ENCODE results near the gene SPTB.

Gene SPTB

DNA sequence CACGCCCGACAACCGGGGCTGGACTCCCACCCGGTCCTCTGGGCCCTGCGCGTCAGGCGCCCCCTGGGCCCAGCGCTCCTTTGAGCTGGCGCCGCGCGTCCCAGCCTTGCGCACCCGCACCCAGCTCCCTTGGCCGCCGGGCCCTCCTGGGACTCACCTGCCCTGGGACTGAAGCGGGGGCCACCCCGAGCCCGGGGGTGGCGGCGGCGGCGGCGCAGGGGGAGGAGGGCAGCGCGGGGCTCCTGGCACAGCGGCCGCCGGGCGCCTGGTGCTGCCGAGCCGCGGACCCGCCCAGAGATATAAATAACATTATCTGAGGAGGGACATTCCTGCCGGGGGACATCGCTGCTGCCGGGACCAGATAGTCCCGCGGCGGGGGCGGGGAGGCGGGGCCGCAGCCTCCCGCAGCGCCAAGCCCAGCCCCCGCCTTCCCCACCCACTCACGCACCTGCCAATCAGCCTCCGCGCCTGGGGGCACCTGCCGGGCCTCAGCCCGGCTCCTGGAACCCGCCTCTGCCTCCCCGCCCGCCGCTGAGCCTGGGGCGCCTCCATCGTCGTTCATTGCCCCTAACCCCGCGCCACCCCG lies at the start of gene SPTB:
TSS of gene SPTB (minus strand) at position 273 of the 586 bp plus-strand sequence. CDS start 56,813 bp downstream, outside the sequence.
- ChIA-PET CTCF (interaction anchor here (0.5 to 5.1 kb wide), 6 partner anchors 11 to 229 kb away, joined by 3 to 30 read pairs (median 10); no protein-coding TSS in a partner anchor), POLR2A (interaction anchor here (0.6 to 1.5 kb wide), 8 partner anchors 12 to 492 kb away, joined by 3 to 8 read pairs (median 4); partner anchors contain the start of gene MTHFD1)
- TF ChIP-seq PKNOX1 (IDR thresholded peaks at IDR 0.05) (peak; percentile 81), HDGF (IDR thresholded peaks at IDR 0.05; ENCODE audit: borderline replicate concordance) (no peak)
- peak; percentile 60 for DNase-seq (ENCODE audit: extremely low spot score)

DNA sequence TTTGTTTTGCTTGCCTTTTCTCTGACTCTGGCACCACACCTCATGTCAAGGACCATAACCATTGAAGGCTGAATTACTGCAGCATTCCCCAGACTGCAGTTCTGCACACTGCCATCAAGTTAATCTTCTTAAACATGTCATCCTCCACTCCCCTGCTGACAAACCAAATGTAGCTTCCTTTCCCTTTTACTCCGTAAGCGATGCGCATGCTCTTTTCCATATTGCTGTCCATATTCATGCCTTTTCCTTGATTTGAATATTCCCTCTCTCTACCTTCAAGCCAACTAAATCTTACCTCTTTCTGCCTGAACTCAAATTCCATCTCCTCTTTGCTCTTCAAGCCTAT lies 49.3 kb upstream of the SPTB start:
- ChIA-PET CTCF (no interaction called here), POLR2A (no interaction called here)
- TF ChIP-seq L3MBTL2 (conservative IDR thresholded peaks at IDR 0.05) (no peak), FOXA1 (IDR thresholded peaks at IDR 0.05) (no peak), CTBP1 (IDR thresholded peaks at IDR 0.05; ENCODE audit: borderline replicate concordance) (no peak), LEF1 (IDR thresholded peaks at IDR 0.05; ENCODE audit: borderline replicate concordance) (no peak), BHLHE40 (IDR thresholded peaks at IDR 0.05; ENCODE audit: borderline replicate concordance) (no peak), TARDBP (IDR thresholded peaks at IDR 0.05) (no peak), NFRKB (IDR thresholded peaks at IDR 0.05) (no peak)

DNA sequence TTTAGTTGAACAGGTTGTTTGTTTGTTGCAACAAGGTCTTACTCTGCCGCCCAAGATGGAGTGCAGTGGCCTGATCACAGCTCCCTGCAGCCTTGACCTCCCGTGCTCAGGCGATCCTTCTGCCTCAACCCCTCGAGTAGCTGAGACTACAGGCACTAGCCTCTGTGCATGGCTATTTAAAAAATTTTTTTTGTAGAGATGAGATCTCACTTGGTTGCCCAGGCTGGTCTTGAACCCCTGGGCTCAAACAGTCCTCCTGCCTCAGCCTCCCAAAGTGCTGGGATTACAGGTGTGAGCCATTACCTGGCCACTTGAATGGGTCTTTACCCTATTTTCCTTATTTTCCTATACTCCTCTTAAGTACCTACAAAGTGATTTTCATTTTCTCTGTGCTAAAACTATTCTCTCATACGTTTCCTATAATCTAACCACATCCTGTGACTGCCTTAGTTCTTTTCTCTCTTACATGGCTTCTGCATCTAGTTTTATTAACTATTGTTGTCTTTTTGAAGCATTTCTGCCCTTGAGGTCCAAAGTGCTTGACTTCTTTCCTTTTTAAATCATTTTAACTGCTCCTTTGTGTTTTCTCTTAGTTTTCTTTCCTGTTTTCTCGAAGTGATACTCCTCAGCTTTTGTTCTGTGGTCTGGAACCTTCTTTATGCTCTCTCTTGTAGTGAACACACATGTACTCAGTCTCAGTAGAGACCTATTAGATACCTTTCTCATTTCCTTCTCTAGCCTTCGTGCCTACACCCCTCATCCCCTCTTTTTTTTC lies 48.7 kb upstream of the SPTB start:
- TF ChIP-seq TARDBP (IDR thresholded peaks at IDR 0.05) (no peak), CTBP1 (IDR thresholded peaks at IDR 0.05; ENCODE audit: borderline replicate concordance) (no peak), NFRKB (IDR thresholded peaks at IDR 0.05) (no peak), FOXM1 (IDR thresholded peaks at IDR 0.05; ENCODE audit: borderline replicate concordance) (no peak), BHLHE40 (IDR thresholded peaks at IDR 0.05; ENCODE audit: borderline replicate concordance) (no peak), FOXA1 (IDR thresholded peaks at IDR 0.05) (no peak), SUZ12 (IDR thresholded peaks at IDR 0.05) (no peak), L3MBTL2 (conservative IDR thresholded peaks at IDR 0.05) (no peak), LEF1 (IDR thresholded peaks at IDR 0.05; ENCODE audit: borderline replicate concordance) (no peak), ZNF384 (IDR thresholded peaks at IDR 0.05) (no peak)
- ChIA-PET CTCF (interaction anchor here (1.1 kb wide), 1 partner anchor 105 kb away, joined by 3 read pairs; no protein-coding TSS in a partner anchor), POLR2A (interaction anchor here (1.8 to 2.2 kb wide), 2 partner anchors 8 to 14 kb away, joined by 5 to 10 read pairs; partner anchors contain the start of gene CHURC1)
- no peak for DNase-seq (ENCODE audit: extremely low spot score)

More for the DNA sequence above, 49.3 kb upstream of the SPTB start:
- DNase-seq (ENCODE audit: extremely low spot score): no peak

DNA sequence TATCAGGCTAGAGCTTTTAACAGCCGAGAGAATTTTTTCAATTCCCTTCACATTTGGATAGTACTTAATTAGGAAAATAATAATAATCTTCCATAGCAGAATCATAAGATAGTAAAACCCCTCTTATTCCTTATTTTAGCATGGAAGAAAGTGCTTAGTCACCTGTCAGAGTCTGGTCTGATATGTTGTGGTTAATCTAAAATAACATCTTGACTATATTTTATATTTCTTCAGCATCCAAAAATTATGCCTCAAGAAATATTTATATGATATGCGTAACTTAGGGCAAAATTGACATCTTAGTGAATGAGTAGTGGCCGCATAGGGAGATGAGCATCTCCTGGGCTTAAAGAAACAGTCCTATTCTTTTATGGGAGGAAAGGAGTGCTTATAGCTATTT lies 47.3 kb upstream of the SPTB start:
- ChIA-PET CTCF (interaction anchor here (0.7 kb wide), 1 partner anchor 258 kb away, joined by 4 read pairs; no protein-coding TSS in a partner anchor), POLR2A (interaction anchor here (1.8 to 2.2 kb wide), 2 partner anchors 9 to 12 kb away, joined by 5 to 10 read pairs; partner anchors contain the start of gene CHURC1)
- no peak for DNase-seq (ENCODE audit: extremely low spot score)
- TF ChIP-seq LEF1 (IDR thresholded peaks at IDR 0.05; ENCODE audit: borderline replicate concordance): no peak
- TF ChIP-seq ELF4 (IDR thresholded peaks at IDR 0.05): no peak
- no peak for TF ChIP-seq NFRKB (IDR thresholded peaks at IDR 0.05)

DNA sequence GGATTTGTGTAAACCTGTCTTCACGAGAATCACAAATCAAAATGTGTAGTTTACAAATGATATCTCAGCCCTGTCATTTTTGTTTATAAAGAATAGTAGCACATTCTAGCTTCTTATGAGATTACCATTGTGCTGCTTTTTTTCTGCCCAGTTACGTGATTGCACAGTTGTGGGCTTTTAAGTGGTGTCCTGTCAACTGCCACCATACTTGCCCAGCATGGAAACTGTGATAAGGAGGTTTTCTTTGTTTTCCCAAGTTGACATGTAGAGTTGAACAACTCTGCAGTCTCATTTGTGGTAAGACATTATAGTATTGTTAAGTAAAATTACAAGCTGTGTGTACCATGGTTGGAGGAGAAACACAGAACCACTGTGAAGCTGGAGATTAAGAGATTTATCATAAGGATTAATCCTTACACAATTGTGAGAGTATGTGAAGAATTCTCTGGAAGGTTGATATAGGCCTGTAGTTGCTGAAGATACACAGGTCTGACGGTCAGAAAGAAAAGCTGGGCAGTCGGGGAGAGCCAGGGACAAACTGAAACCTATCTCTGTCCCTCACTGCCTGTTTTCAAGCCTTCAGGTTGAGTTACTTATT lies 46.8 kb upstream of the SPTB start:
- CTCF ChIA-PET: interaction anchor here (0.7 kb wide), 1 partner anchor 258 kb away, joined by 4 read pairs; no protein-coding TSS in a partner anchor
- no peak for TF ChIP-seq NFRKB (IDR thresholded peaks at IDR 0.05)
- TF ChIP-seq CTBP1 (IDR thresholded peaks at IDR 0.05; ENCODE audit: borderline replicate concordance): no peak
- no peak for TF ChIP-seq FOXK2 (IDR thresholded peaks at IDR 0.05)
- no peak for TF ChIP-seq ARNT (IDR thresholded peaks at IDR 0.05)
- no peak for TF ChIP-seq FOXM1 (IDR thresholded peaks at IDR 0.05; ENCODE audit: borderline replicate concordance)
- no peak for TF ChIP-seq L3MBTL2 (conservative IDR thresholded peaks at IDR 0.05)
- TF ChIP-seq BHLHE40 (IDR thresholded peaks at IDR 0.05; ENCODE audit: borderline replicate concordance): no peak
- no peak for TF ChIP-seq ELF4 (IDR thresholded peaks at IDR 0.05)
- no peak for TF ChIP-seq PKNOX1 (IDR thresholded peaks at IDR 0.05)
- TF ChIP-seq SP1 (IDR thresholded peaks at IDR 0.05): no peak
- no peak for TF ChIP-seq FOXA1 (IDR thresholded peaks at IDR 0.05)
- TF ChIP-seq HDGF (IDR thresholded peaks at IDR 0.05; ENCODE audit: borderline replicate concordance): no peak
- TF ChIP-seq LEF1 (IDR thresholded peaks at IDR 0.05; ENCODE audit: borderline replicate concordance): no peak
- TF ChIP-seq TARDBP (IDR thresholded peaks at IDR 0.05): no peak
- no peak for TF ChIP-seq SUZ12 (IDR thresholded peaks at IDR 0.05)
- POLR2A ChIA-PET: interaction anchor here (1.8 to 2.2 kb wide), 2 partner anchors 10 to 12 kb away, joined by 5 to 10 read pairs; partner anchors contain the start of gene CHURC1
- DNase-seq (ENCODE audit: extremely low spot score): no peak

DNA sequence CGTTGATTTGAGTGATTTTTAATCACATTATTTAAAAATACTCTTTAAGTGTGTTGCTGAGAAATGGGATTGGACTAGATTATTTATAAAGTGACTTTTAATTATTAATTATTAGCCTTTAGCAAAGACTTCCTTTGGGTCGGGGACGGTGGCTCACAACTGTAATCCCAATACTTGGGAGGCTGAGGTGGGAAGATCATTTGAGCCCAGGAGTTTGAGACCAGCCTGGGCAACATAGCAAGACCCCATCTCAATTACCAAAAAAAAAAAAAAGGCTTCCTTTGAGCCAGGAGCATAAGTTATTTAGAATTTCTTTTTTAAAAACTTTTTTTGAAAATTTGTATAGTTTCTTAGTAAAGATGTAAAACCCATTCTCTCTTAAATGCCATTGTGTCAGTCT lies 43.3 kb upstream of the SPTB start:
- ChIA-PET POLR2A (no interaction called here), CTCF (no interaction called here)
- TF ChIP-seq ZNF384 (IDR thresholded peaks at IDR 0.05) (no peak), PKNOX1 (IDR thresholded peaks at IDR 0.05) (no peak), ARNT (IDR thresholded peaks at IDR 0.05) (no peak), NFRKB (IDR thresholded peaks at IDR 0.05) (no peak), LEF1 (IDR thresholded peaks at IDR 0.05; ENCODE audit: borderline replicate concordance) (no peak), TARDBP (IDR thresholded peaks at IDR 0.05) (no peak), BHLHE40 (IDR thresholded peaks at IDR 0.05; ENCODE audit: borderline replicate concordance) (no peak), L3MBTL2 (conservative IDR thresholded peaks at IDR 0.05) (no peak), SUZ12 (IDR thresholded peaks at IDR 0.05) (no peak), FOXA1 (IDR thresholded peaks at IDR 0.05) (no peak), HDGF (IDR thresholded peaks at IDR 0.05; ENCODE audit: borderline replicate concordance) (no peak), ELF4 (IDR thresholded peaks at IDR 0.05) (no peak), CTBP1 (IDR thresholded peaks at IDR 0.05; ENCODE audit: borderline replicate concordance) (no peak), FOXM1 (IDR thresholded peaks at IDR 0.05; ENCODE audit: borderline replicate concordance) (no peak), FOXK2 (IDR thresholded peaks at IDR 0.05) (no peak), SP1 (IDR thresholded peaks at IDR 0.05) (no peak)
- DNase-seq (ENCODE audit: extremely low spot score): no peak
